ENCODE data around the gene ATP5F1C. TPM values are rescaled to one million over a fixed set of nuclear protein-coding genes. Genes with fewer than 3 reads are reported as not detected.

ATP5F1C gene
- total RNA-seq, 6 experiments from 2014 or later = 298 to 340 (median 308) TPM

DNA sequence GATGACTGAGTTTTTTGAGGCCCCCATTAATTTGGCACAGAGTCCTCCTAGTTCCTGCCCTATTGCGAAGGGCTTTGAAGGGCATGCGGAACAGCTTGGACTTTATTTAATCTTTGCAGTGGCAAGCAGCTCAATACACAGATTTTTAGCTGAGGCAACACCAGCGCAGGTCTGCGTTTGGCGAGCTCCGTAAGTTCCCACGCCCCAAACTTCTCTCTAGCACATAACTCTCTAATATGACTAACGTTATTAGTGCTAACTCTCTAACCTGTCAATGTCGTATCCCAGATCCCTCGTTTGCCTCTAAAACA lies 30.0 kb downstream of the ATP5F1C start:
- H3K4me3 Mint-ChIP-seq = peak overlapping the region; percentile 98
- H3K9me3 Mint-ChIP-seq = no peaks in the 10 kb centered on the region
- DNase-seq = no peak
- no peak for TF ChIP-seq CTCF (IDR thresholded peaks at IDR 0.05)
- H3K27ac Mint-ChIP-seq = peak overlapping the region; percentile 67; the same call in 1 of the 2 replicates
- H3K27me3 Mint-ChIP-seq (ENCODE audit: insufficient read depth) = peaks cover 6% of the 10 kb centered on the region
- H3K4me1 Mint-ChIP-seq (ENCODE audit: low read depth) = peaks cover 23% of the 10 kb centered on the region
- no peaks in the 10 kb centered on the region; the same call in 1 of the 2 replicates for H3K36me3 Mint-ChIP-seq (ENCODE audit: low read depth)

DNA sequence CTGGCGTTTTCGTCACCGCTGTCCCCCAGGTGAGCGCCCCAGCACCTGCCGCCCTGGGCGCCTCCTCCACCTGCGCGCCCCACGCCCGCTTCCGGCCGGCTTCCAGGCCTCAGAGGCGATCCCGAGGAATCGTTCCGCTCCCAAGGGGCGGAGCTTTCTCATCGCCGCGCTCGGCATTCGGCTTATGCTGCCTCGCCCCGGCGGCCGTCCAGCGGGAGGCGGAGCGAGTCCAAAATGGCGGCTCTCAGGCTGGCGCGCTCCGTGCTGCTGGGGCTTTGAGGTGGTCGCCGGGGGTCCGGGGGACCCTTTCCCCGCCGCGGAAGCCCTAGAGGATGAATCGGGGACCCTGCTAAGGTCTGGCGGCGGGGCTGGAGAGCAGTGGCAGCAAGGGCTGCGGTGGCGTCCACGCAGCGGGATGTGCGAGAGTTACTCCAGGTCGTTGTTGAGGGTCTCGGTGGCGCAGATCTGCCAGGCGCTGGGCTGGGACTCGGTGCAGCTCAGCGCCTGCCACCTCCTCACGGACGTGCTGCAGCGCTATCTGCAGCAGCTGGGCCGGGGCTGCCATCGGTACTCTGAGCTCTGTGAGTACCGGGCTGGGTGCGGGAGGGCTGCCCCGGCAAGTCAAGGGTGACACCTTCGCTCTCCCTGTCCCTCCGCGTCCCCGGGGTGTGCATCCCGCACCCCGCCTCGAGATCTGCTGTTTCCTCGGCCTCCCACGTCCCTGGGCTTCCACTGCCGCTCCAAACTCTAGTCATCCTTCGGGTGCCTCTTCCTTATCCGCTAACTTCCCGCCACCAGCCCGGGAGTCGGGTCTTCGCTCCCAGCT lies 30.5 kb downstream of the ATP5F1C start, which contains the start of gene TAF3:
TAF3 (plus strand) TSS at position 211 of the 826 bp plus-strand sequence; CDS start at position 416, 205 bp downstream.
- Mint-ChIP-seq H3K27ac (peak within 1 kb of the TSS; percentile 77), H3K4me3 (peak within 1 kb of the TSS; percentile 98), H3K9me3 (no peaks in the 10 kb centered on the region), H3K4me1 (ENCODE audit: low read depth) (peaks cover 23% of the 10 kb centered on the region), H3K36me3 (ENCODE audit: low read depth) (no peaks in the 10 kb centered on the region; the same call in 1 of the 2 replicates), H3K27me3 (ENCODE audit: insufficient read depth) (peaks cover 6% of the 10 kb centered on the region)
- peak; percentile 83 for DNase-seq
- TF ChIP-seq CTCF (IDR thresholded peaks at IDR 0.05) = no peak

GRCh38 chr10:7819121-7819460 lies 31.1 kb downstream of the ATP5F1C start:
- peak; percentile 47; the same call in 1 of the 2 replicates for TF ChIP-seq CTCF (IDR thresholded peaks at IDR 0.05)
- Mint-ChIP-seq H3K9me3 (no peaks in the 10 kb centered on the region), H3K36me3 (ENCODE audit: low read depth) (no peaks in the 10 kb centered on the region; the same call in 1 of the 2 replicates), H3K27me3 (ENCODE audit: insufficient read depth) (peaks cover 3% of the 10 kb centered on the region), H3K4me1 (ENCODE audit: low read depth) (peaks cover 23% of the 10 kb centered on the region), H3K4me3 (peak overlapping the region; percentile 98), H3K27ac (peak overlapping the region; percentile 77)
- peak; percentile 55 for DNase-seq

- no peaks in the 10 kb centered on the region for H3K27me3 Mint-ChIP-seq (ENCODE audit: insufficient read depth)
- H3K9me3 Mint-ChIP-seq = no peaks in the 10 kb centered on the region
- no peak for TF ChIP-seq CTCF (IDR thresholded peaks at IDR 0.05)
- peaks cover 11% of the 10 kb centered on the region; the same call in 1 of the 2 replicates for H3K36me3 Mint-ChIP-seq (ENCODE audit: low read depth)
- no peak overlapping the region for H3K27ac Mint-ChIP-seq
- peaks cover 18% of the 10 kb centered on the region for H3K4me1 Mint-ChIP-seq (ENCODE audit: low read depth)
- no peak overlapping the region for H3K4me3 Mint-ChIP-seq
- no peak for DNase-seq
Observed at GRCh38 chr10:7824251-7824650, 36.3 kb downstream of the ATP5F1C start.

DNA sequence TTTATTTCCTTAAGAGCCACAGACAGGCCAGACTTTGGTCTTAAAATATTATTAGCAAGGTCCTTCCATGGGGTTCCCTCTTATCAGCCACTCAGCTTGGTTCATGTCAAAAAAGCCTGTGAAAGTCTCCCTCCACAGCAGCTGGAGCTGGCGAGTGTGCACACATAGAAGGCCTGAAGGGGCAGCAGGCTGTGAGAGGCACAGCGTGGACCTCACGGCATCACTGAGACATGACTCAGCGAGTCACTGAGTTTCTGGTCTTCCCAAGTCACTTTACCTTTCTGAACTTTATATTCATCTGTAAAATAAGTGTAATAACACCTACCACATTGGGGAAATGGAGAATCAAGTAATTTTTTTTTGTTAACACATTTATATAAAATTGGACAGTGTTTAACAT lies 39.0 kb downstream of the ATP5F1C start:
- peak overlapping the region; percentile 57 for H3K27ac Mint-ChIP-seq
- no peak overlapping the region for H3K4me3 Mint-ChIP-seq
- H3K27me3 Mint-ChIP-seq (ENCODE audit: insufficient read depth) = no peaks in the 10 kb centered on the region
- peak; percentile 38 for DNase-seq
- H3K9me3 Mint-ChIP-seq = no peaks in the 10 kb centered on the region
- TF ChIP-seq CTCF (IDR thresholded peaks at IDR 0.05) = peak; percentile 17; the same call in 1 of the 2 replicates
- H3K4me1 Mint-ChIP-seq (ENCODE audit: low read depth) = peaks cover 10% of the 10 kb centered on the region
- peaks cover 11% of the 10 kb centered on the region; the same call in 1 of the 2 replicates for H3K36me3 Mint-ChIP-seq (ENCODE audit: low read depth)
